ENCODE data around the gene CCS.

DNA sequence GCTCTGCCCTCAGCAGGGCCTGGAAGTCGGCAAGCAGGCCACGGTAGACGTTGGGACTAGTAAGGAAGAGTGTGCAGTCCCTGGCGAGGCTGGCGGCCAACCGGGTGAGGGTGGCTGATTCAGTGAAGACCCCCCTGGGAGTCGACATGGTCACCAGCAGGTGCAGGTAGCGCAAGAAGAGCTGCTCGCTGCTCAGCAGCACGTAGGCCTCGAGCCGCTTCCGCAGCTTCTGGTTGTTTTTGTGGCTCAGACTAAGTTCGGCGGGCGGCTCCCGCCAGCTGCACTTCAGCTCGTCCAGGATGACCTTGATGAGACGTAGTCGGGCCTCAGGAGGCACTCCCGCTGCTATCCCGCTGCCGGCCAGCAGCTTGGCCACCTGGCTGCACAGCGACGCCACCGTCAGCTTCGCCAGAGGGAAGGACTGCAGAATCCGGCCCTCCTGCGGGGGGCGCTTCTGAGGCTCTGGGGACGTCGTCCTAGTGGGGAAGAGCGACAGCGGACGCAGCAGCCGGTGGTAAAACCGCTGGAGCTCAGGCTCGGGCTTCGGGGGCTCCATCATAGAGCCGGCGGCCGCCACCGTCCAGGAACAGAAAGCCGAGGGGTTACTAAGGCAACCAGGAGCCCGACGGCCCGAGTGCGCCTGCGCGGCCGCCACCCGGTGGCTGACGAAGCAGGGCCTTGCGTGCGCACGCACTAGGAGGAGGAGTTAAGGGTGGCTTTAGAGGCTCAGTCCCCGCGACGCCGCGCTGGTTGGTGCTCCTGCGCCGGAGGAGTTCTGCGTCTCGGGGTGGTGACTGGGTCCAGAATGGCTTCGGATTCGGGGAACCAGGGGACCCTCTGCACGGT lies at the start of gene CCS, which contains the start of gene CCDC87:
- TF ChIP-seq CTCF (IDR thresholded peaks at IDR 0.05): peak in 5 of 7 experiments; percentile 56 to 87 (median 68)
- TF ChIP-seq POLR2AphosphoS5 (IDR thresholded peaks at IDR 0.05): peak; percentile 96 to 97 (median 96)
- peak in 2 of 4 donors; percentile 59 to 73 for TF ChIP-seq POLR2A (IDR thresholded peaks at IDR 0.05)
